IMR-90 (cell line): Measurements from ENCODE around the gene FSTL5. TPM values are rescaled to one million over a fixed set of nuclear protein-coding genes. Genes with fewer than 3 reads are reported as not detected.

ENCODE experiments used
- ATAC-seq: fragments of 200-7000 bp; cut with Tn5 transposase; 2 replicates; pipeline ENCODE4 v1.9.1; 2020; ENCODE audit warnings: low read depth, mild to moderate bottlenecking, moderate library complexity
- BruUV-seq: library from RNA; stranded (reverse); fragments of 400-500 nt; replicated peaks from 2 replicates; lab custom pipeline; 2021; lab: Mats Ljungman, UMichigan
- CTCF ChIA-PET: fragments of 300-600 bp; formaldehyde crosslinking; extraction: SDS; loops from one replicate; lab custom pipeline; 2021; ENCODE audit warnings: antibody characterized with exemption; lab: Yijun Ruan, JAX
- POLR2A ChIA-PET: fragments of 300-600 bp; sonication (Branson Sonifier 250); formaldehyde crosslinking; loops from one replicate; lab custom pipeline; 2022; ENCODE audit warnings: antibody characterized with exemption; ENCODE audit not compliant: unreplicated experiment; lab: Charles Lee
- DNase-seq: peaks from one replicate; pipeline ENCODE4 v3.0.0; 2013
- H2AFZ ChIP-seq: replicated peaks from 2 replicates; pipeline ENCODE3; 2013; ENCODE audit warnings: low read length, mild to moderate bottlenecking; ENCODE audit not compliant: poor library complexity
- H2AK5ac ChIP-seq: 2 replicates; pipeline ENCODE4 v1.6.1; 2013; ENCODE audit warnings: low read depth, low read length, inconsistent platforms
- H2AK9ac ChIP-seq: replicated peaks from 2 replicates; pipeline ENCODE3; 2013; ENCODE audit warnings: mild to moderate bottlenecking, low read depth, low read length, moderate library complexity; ENCODE audit not compliant: poor library complexity
- H2BK120ac ChIP-seq: 2 replicates; pipeline ENCODE4 v1.6.1; 2013; ENCODE audit warnings: low read depth, low read length, inconsistent platforms
- H2BK15ac ChIP-seq: 3 replicates; pipeline ENCODE4 v1.6.1; 2013; ENCODE audit warnings: low read depth, low read length, inconsistent platforms
- H2BK20ac ChIP-seq: 2 replicates; pipeline ENCODE4 v1.6.1; 2013; ENCODE audit warnings: low read depth, mild to moderate bottlenecking, inconsistent platforms, low read length, moderate library complexity
- H2BK5ac ChIP-seq: 2 replicates; pipeline ENCODE4 v1.6.1; 2013; ENCODE audit warnings: mild to moderate bottlenecking, low read depth, low read length, inconsistent platforms; ENCODE audit not compliant: poor library complexity, severe bottlenecking
- H3K14ac ChIP-seq: replicated peaks from 2 replicates; pipeline ENCODE4 v1.6.1; 2013; ENCODE audit warnings: low read depth, low read length, inconsistent platforms
- H3K18ac ChIP-seq: 2 replicates; pipeline ENCODE4 v1.6.1; 2013; ENCODE audit warnings: low read depth, low read length, control low read depth
- H3K23ac ChIP-seq: 2 replicates; pipeline ENCODE4 v1.6.1; 2013; ENCODE audit warnings: low read depth, low read length, inconsistent platforms
- H3K27ac ChIP-seq: 2 replicates; pipeline ENCODE4 v1.5.1; 2013; ENCODE audit warnings: mild to moderate bottlenecking, control low read depth, low read length; ENCODE audit not compliant: insufficient read depth
- H3K27me3 ChIP-seq: 2 replicates; pipeline ENCODE4 v1.6.1; 2013; ENCODE audit warnings: low read length; ENCODE audit not compliant: control insufficient read depth, insufficient read depth
- H3K36me3 ChIP-seq: 2 replicates; pipeline ENCODE4 v1.6.1; 2013; ENCODE audit warnings: low read length, mixed read lengths; ENCODE audit not compliant: control insufficient read depth, insufficient read depth
- H3K4ac ChIP-seq: 2 replicates; pipeline ENCODE4 v1.6.1; 2013; ENCODE audit warnings: low read depth, low read length, inconsistent platforms
- H3K4me1 ChIP-seq: 2 replicates; pipeline ENCODE4 v1.6.1; 2013; ENCODE audit warnings: low read length, mixed read lengths; ENCODE audit not compliant: control insufficient read depth, insufficient read depth
- H3K4me2 ChIP-seq: 2 replicates; pipeline ENCODE4 v1.6.1; 2013; ENCODE audit warnings: low read depth, mild to moderate bottlenecking, control low read depth, low read length, moderate library complexity
- H3K4me3 ChIP-seq: 2 replicates; pipeline ENCODE4 v1.5.1; 2013; ENCODE audit warnings: low read depth, mild to moderate bottlenecking, control low read depth, low read length, moderate library complexity; ENCODE audit not compliant: insufficient read depth
- H3K56ac ChIP-seq: 2 replicates; pipeline ENCODE4 v1.6.1; 2013; ENCODE audit warnings: low read length, inconsistent platforms; ENCODE audit not compliant: insufficient read depth; ENCODE audit errors: extremely low read depth
- H3K79me1 ChIP-seq, 2 experiments: 2 replicates each; pipeline ENCODE4 v1.6.1; 2013; ENCODE audit warnings: low read length in 2 of 2, inconsistent platforms in 1 of 2, low read depth in 1 of 2
- H3K9ac ChIP-seq: 2 replicates; pipeline ENCODE4 v1.6.1; 2013; ENCODE audit warnings: low read depth, low read length, control low read depth
- H3K9me1 ChIP-seq: 2 replicates; pipeline ENCODE4 v1.6.1; 2013; ENCODE audit warnings: low read length, inconsistent platforms; ENCODE audit not compliant: insufficient read depth
- H3K9me3 ChIP-seq: 2 replicates; pipeline ENCODE4 v1.6.1; 2013; ENCODE audit warnings: low read length; ENCODE audit not compliant: control insufficient read depth, insufficient read depth
- H4K20me1 ChIP-seq: 2 replicates; pipeline ENCODE4 v1.6.1; 2013; ENCODE audit warnings: low read length, inconsistent platforms; ENCODE audit not compliant: insufficient read depth
- H4K5ac ChIP-seq: 2 replicates; pipeline ENCODE4 v1.6.1; 2013; ENCODE audit warnings: mild to moderate bottlenecking, low read depth, low read length, control low read depth
- H4K8ac ChIP-seq, 2 experiments: 2 replicates each; pipeline ENCODE4 v1.6.1; 2013; ENCODE audit warnings: low read depth in 2 of 2, low read length in 2 of 2, control low read depth in 1 of 2, inconsistent platforms in 1 of 2
- H4K91ac ChIP-seq: 2 replicates; pipeline ENCODE4 v1.6.1; 2013; ENCODE audit warnings: low read depth, low read length, inconsistent platforms; ENCODE audit not compliant: insufficient read depth
- CTCF ChIP-seq: conservative IDR thresholded peaks from 2 replicates; pipeline ENCODE4 v1.5.1; 2012; ENCODE audit warnings: mild to moderate bottlenecking, low read depth, low read length, improper control_type of control experiment
- ELK1 ChIP-seq: fragments of 150-350 bp; IDR thresholded peaks from 2 replicates; pipeline ENCODE4 v1.6.1; 2016; ENCODE audit warnings: low read depth, mild to moderate bottlenecking, low read length, moderate library complexity, borderline replicate concordance
- FOS ChIP-seq: fragments of 150-350 bp; IDR thresholded peaks from 2 replicates; pipeline ENCODE4 v1.6.1; 2016; ENCODE audit warnings: low read depth, low read length
- NFE2L2 ChIP-seq: fragments of 150-350 bp; IDR thresholded peaks from 2 replicates; pipeline ENCODE4 v1.6.1; 2016; ENCODE audit warnings: low read depth, mild to moderate bottlenecking, low read length
- SMC3 ChIP-seq: fragments of 150-350 bp; IDR thresholded peaks from 2 replicates; pipeline ENCODE4 v1.6.1; 2016; ENCODE audit warnings: low read depth, mild to moderate bottlenecking, antibody characterized with exemption, low read length, moderate library complexity
- WGBS, 2 experiments: methylation state at CpG; one replicate each; pipeline versions ENCODE4 v1.1.5 to v1.1.7; 2013; ENCODE audit warnings: missing lambda C conversion rate in 2 of 2; ENCODE audit not compliant: insufficient read length in 1 of 2; ENCODE audit errors: extremely low coverage in 2 of 2; 5-methylcytosine and 5-hydroxymethylcytosine counted together
- dilution Hi-C: fragments of 300-500 bp; cut with HindIII; formaldehyde crosslinking; loops from one replicate; pipeline ENCODE4 v1.14.3; 2018; ENCODE audit warnings: low sequenced_read_pairs; ENCODE audit not compliant: unreplicated experiment
- in situ Hi-C: fragments of 300-500 bp; cut with MboI; formaldehyde crosslinking; loops from 3 replicates; pipeline ENCODE4 v1.14.3; 2019; ENCODE audit warnings: low sequenced_read_pairs, inconsistent platforms, mixed read lengths
- intact Hi-C: fragments of 100-400 bp; cut with micrococcal nuclease; formaldehyde crosslinking; loops from 2 replicates; pipeline ENCODE4 v1.10.0; 2022
- polyA plus RNA-seq, 3 experiments: library from polyadenylated mRNA; depleted of rRNA; stranded (reverse); fragments of >200 nt; gene quantifications; 2 replicates each; pipeline ENCODE4 v1.2.3, GENCODE V29; 2012; ENCODE audit warnings: low replicate concordance in 1 of 3
- total RNA-seq: library from RNA; depleted of rRNA; stranded (reverse); fragments of >200 nt; gene quantifications from 2 replicates; pipeline ENCODE4 v1.2.3, GENCODE V29; 2012

FSTL5 gene
- total and polyA plus RNA-seq, 2 of the 4 experiments (the other 2 are of a cell fraction), result under 0.01 TPM; not detected in 1

GRCh38 chr4:161704653-161705052 is 459.1 kb downstream of the FSTL5 start:
- TF ChIP-seq CTCF, result no peak
- TF ChIP-seq FOS, result no peak
- TF ChIP-seq NFE2L2, result no peak
- TF ChIP-seq ELK1, result no peak
- TF ChIP-seq SMC3, result no peak
- no peak overlapping the region for H3K56ac ChIP-seq
- H3K9me3 ChIP-seq, result no peaks in the 10 kb centered on the region
- H4K91ac ChIP-seq, result no peak overlapping the region
- H3K27me3 ChIP-seq, result no peaks in the 10 kb centered on the region
- H3K4ac ChIP-seq, result no peak overlapping the region
- BruUV-seq, result no TSS peak
- POLR2A ChIA-PET, result no interaction called here
- dilution Hi-C loops, result no loop called here
- no peaks in the 10 kb centered on the region for H3K9me1 ChIP-seq
- H3K79me1 ChIP-seq, result no peaks in the 10 kb centered on the region
- H2BK15ac ChIP-seq, result no peak overlapping the region
- CTCF ChIA-PET, result no interaction called here
- no peak overlapping the region for H4K8ac ChIP-seq
- no peak overlapping the region for H3K14ac ChIP-seq
- in situ Hi-C loops, result no loop called here
- H2BK20ac ChIP-seq, result no peak overlapping the region
- no CpG with 5 or more reads among the region's 3 CpGs for WGBS, 2 experiments
- intact Hi-C loops, result no loop called here
- H3K36me3 ChIP-seq, result no peaks in the 10 kb centered on the region
- H2AFZ ChIP-seq, result no peak overlapping the region
- no peak overlapping the region for H3K4me2 ChIP-seq
- no peak overlapping the region for H3K4me3 ChIP-seq
- no peaks in the 10 kb centered on the region for H4K20me1 ChIP-seq
- no peak overlapping the region for H2BK120ac ChIP-seq
- H2AK5ac ChIP-seq, result no peak overlapping the region
- H2BK5ac ChIP-seq, result no peak overlapping the region
- H3K9ac ChIP-seq, result no peak overlapping the region
- H3K4me1 ChIP-seq, result no peaks in the 10 kb centered on the region
- H3K18ac ChIP-seq, result no peak overlapping the region
- H3K23ac ChIP-seq, result no peak overlapping the region
- no peak for DNase-seq
- H3K27ac ChIP-seq, result no peak overlapping the region
- H2AK9ac ChIP-seq, result no peak overlapping the region
- ATAC-seq, result no peak
- H4K5ac ChIP-seq, result no peak overlapping the region
